Measurements from ENCODE around the gene KCNK5. TPM values are rescaled to one million over a fixed set of nuclear protein-coding genes. Genes with fewer than 3 reads are reported as not detected.

Gene KCNK5
- total and polyA plus RNA-seq, 2 of the 8 experiments (the other 6 are each of a cell fraction or from before 2014, with no cell fraction given) = 20.9 to 44.3 TPM

DNA sequence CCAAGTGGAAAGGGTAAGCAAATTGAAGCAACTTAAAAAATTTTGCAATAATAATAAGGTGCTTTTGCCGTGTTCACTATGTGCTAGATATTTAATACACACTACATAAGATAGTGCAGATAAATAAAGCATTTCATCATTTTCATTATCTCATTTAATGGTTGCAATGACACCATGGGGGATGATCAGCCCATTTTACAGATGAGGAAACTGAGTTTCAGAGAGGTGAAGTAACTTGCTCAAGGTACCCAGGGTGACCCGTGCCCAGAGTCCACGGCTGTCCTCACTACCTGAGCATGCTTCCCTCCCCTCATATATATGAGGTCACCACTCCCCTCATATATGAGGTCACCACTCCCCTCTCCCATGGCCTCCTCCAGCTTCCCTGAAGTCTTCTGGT lies 7.5 kb upstream of the KCNK5 start:
- Histone ChIP-seq H3K36me3 (ENCODE audit: control insufficient read depth in 2 of 4, insufficient read depth in 4 of 4, low read length in 3 of 4) (no peaks in the 10 kb centered on the region), H3K9ac (replicated peaks in 1 of 4; ENCODE audit: extremely low read depth in 1 of 4, low read depth in 3 of 4, low read length in 3 of 4) (no peak overlapping the region), H3K4ac (replicated peaks; ENCODE audit: insufficient read length, low read depth, low read length) (no peak overlapping the region), H2BK12ac (ENCODE audit: low read depth, low read length) (no peak overlapping the region), H2AK5ac (ENCODE audit: low read depth, low read length) (no peak overlapping the region), H3K79me1 (ENCODE audit: low read depth, low read length) (no peaks in the 10 kb centered on the region), H4K8ac (ENCODE audit: extremely low read depth, insufficient read depth, low read length) (no peak overlapping the region), H2AFZ (ENCODE audit: low read length) (no peak overlapping the region), H3K4me1 (replicated peaks in 1 of 4; ENCODE audit: control insufficient read depth in 3 of 4, insufficient read depth in 4 of 4, low read length in 3 of 4) (peaks cover 2 to 10% (median 5%) of the 10 kb centered on the region in 4 experiments; a peak in 6 of 7 replicates), H4K91ac (replicated peaks; ENCODE audit: insufficient read length, low read length) (no peak overlapping the region), H3K79me2 (ENCODE audit: control insufficient read depth in 1 of 2, insufficient read depth in 2 of 2, low read length in 2 of 2) (no peaks in the 10 kb centered on the region), H3K14ac (ENCODE audit: insufficient read length) (no peak overlapping the region), H4K5ac (ENCODE audit: insufficient read length, low read depth, low read length) (no peak overlapping the region), H3K4me3 (ENCODE audit: extremely low read depth in 1 of 4, insufficient read depth in 2 of 4, low read depth in 3 of 4, low read length in 4 of 4) (no peak overlapping the region), H2BK20ac (ENCODE audit: low read length) (no peak overlapping the region), H3K23ac (ENCODE audit: insufficient read length) (no peak overlapping the region), H3K23me2 (ENCODE audit: low read depth, low read length) (no peaks in the 10 kb centered on the region), H3K4me2 (ENCODE audit: insufficient read depth in 1 of 2, low read depth in 2 of 2, low read length in 2 of 2) (no peak overlapping the region), H2BK5ac (ENCODE audit: low read depth, low read length) (no peak overlapping the region), H3K27ac (ENCODE audit: low read depth, low read length) (no peak overlapping the region), H3K27me3 (replicated peaks in 1 of 4; ENCODE audit: control insufficient read depth in 3 of 4, extremely low read depth in 1 of 4, insufficient read depth in 3 of 4, low read length in 3 of 4) (no peaks in the 10 kb centered on the region), H3K56ac (replicated peaks; ENCODE audit: insufficient read length, low read depth, low read length) (no peak overlapping the region), H4K20me1 (replicated peaks in 1 of 2; ENCODE audit: control insufficient read depth in 1 of 2, insufficient read depth in 2 of 2, low read length in 2 of 2) (no peaks in the 10 kb centered on the region), H3K9me3 (ENCODE audit: insufficient read depth in 2 of 2, low read depth in 1 of 2, low read length in 1 of 2) (no peaks in the 10 kb centered on the region), H2BK15ac (ENCODE audit: low read length) (no peak overlapping the region), H3K18ac (ENCODE audit: extremely low read depth, low read length) (no peak overlapping the region), H2BK120ac (replicated peaks; ENCODE audit: low read depth, low read length) (no peak overlapping the region)
- FAIRE-seq (no peak), DNase-seq (ENCODE audit: low read depth in 1 of 2, low spot score in 2 of 2) (no peak)
- WGBS, 2 experiments (ENCODE audit: extremely low coverage in 1 of 2, insufficient coverage in 1 of 2, insufficient read length in 1 of 2, insufficient replicate concordance in 2 of 2, low coverage in 1 of 2, low lambda C conversion rate in 2 of 2, missing lambda C conversion rate in 1 of 2) = 93% methylated on average over 3 of the region's 3 CpGs; no CpG with 5 or more reads in 1 of the 2 experiments
- ChIA-PET POLR2A (ENCODE audit: partially characterized antibody) (no interaction called here), CTCF (ENCODE audit: partially characterized antibody) (interaction anchor here (1.0 to 72.8 kb wide), 2 partner anchors 16 to 59 kb away, joined by 3 to 1738 read pairs; partner anchors contain the start of gene KCNK17)
- TF ChIP-seq RFX5 (IDR thresholded peaks at IDR 0.05; ENCODE audit: borderline replicate concordance, low read depth, low read length) (no peak), JUN (IDR thresholded peaks at IDR 0.05; ENCODE audit: low read depth, low read length) (no peak), KDM1A (IDR thresholded peaks at IDR 0.05; ENCODE audit: borderline replicate concordance, low read length) (peak; percentile 52; the same call in 1 of the 2 replicates)
